Large intestine (tissue), 3 donors: Measurements from ENCODE around the gene PATZ1. TPM values are rescaled to one million over a fixed set of nuclear protein-coding genes. Genes with fewer than 3 reads are reported as not detected.

Source experiments
- DNase-seq, 2 donors: peaks; one replicate each; pipeline versions ENCODE4 v3.0.0 to v3.0.0-alpha.2; 2013
- H3K27ac ChIP-seq: one replicate; pipeline ENCODE4 v1.5.1; 2013; ENCODE audit warnings: low read length
- H3K27me3 ChIP-seq: 2 replicates; pipeline ENCODE4 v1.6.1; 2013; ENCODE audit warnings: low read length; ENCODE audit not compliant: control insufficient read depth, insufficient read depth
- H3K36me3 ChIP-seq: 2 replicates; pipeline ENCODE4 v1.6.1; 2013; ENCODE audit warnings: low read length; ENCODE audit not compliant: control insufficient read depth, insufficient read depth
- H3K4me1 ChIP-seq: one replicate; pipeline ENCODE4 v1.6.1; 2013; ENCODE audit warnings: low read length; ENCODE audit not compliant: control insufficient read depth, insufficient read depth
- H3K4me3 ChIP-seq: one replicate; pipeline ENCODE4 v1.5.1; 2013; ENCODE audit warnings: low read length
- H3K9me3 ChIP-seq: one replicate; pipeline ENCODE4 v1.6.1; 2013; ENCODE audit warnings: mild to moderate bottlenecking, low read depth, low read length, moderate library complexity; ENCODE audit not compliant: control insufficient read depth
- WGBS: methylation state at CpG from one replicate; pipeline ENCODE4 v1.1.5; 2013; ENCODE audit warnings: low lambda C conversion rate; ENCODE audit not compliant: insufficient coverage; 5-methylcytosine and 5-hydroxymethylcytosine counted together
- polyA plus RNA-seq: library from polyadenylated mRNA; unstranded; fragments of 120-200 nt; gene quantifications from one replicate; pipeline ENCODE4 v1.2.1, GENCODE V29; 2013

The PATZ1 gene
- polyA plus RNA-seq, 1 donor = 38.0 TPM

DNA sequence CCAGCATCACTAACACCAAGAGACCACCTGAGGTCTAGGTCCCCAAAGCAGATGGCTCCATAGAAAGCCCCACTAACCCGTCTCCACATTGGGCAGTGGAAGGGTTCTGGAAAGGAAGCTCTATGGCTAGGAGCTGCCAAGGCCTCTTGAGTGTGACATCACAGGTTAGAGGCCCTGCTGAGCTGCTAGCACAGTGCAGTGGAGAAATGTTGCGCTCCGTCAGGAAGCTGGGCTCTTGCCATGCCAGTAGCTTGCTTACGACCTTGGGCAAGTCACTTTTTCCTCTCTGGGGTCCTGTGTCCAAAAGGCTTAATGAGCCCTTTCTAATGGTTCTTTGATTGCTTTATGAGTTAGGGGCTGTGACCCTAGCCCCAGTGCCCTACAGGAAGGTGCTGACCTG lies 64.4 kb downstream of the PATZ1 start:
- no peaks in the 10 kb centered on the region for H3K9me3 ChIP-seq
- DNase-seq = no peak
- H3K27ac ChIP-seq = no peak overlapping the region
- no peak overlapping the region for H3K4me3 ChIP-seq
- H3K36me3 ChIP-seq = peaks cover 76% of the 10 kb centered on the region
- H3K27me3 ChIP-seq = no peaks in the 10 kb centered on the region
- no CpG with 5 or more reads among the region's 4 CpGs for WGBS
- H3K4me1 ChIP-seq = peaks cover 10% of the 10 kb centered on the region

DNA sequence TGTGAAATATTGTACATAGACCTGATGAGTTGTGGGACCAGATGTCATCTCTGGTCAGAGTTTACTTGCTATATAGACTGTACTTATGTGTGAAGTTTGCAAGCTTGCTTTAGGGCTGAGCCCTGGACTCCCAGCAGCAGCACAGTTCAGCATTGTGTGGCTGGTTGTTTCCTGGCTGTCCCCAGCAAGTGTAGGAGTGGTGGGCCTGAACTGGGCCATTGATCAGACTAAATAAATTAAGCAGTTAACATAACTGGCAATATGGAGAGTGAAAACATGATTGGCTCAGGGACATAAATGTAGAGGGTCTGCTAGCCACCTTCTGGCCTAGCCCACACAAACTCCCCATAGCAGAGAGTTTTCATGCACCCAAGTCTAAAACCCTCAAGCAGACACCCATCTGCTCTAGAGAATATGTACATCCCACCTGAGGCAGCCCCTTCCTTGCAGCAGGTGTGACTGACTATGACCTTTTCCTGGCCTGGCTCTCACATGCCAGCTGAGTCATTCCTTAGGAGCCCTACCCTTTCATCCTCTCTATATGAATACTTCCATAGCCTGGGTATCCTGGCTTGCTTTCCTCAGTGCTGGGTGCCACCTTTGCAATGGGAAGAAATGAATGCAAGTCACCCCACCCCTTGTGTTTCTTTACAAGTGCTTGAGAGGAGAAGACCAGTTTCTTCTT lies 66.2 kb downstream of the PATZ1 start:
- Histone ChIP-seq H3K27me3 (no peaks in the 10 kb centered on the region), H3K36me3 (peaks cover 70% of the 10 kb centered on the region), H3K4me1 (peaks cover 12% of the 10 kb centered on the region), H3K4me3 (no peak overlapping the region), H3K9me3 (no peaks in the 10 kb centered on the region), H3K27ac (no peak overlapping the region)
- DNase-seq = no peak

DNA sequence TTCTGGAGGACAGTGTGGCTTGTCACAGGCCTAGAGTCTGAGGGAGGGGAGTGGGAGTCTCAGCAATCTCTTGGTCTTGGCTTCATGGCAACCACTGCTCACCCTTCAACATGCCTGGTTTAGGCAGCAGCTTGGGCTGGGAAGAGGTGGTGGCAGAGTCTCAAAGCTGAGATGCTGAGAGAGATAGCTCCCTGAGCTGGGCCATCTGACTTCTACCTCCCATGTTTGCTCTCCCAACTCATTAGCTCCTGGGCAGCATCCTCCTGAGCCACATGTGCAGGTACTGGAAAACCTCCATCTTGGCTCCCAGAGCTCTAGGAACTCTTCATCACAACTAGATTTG lies 66.8 kb downstream of the PATZ1 start:
- no peak for DNase-seq
- Histone ChIP-seq H3K9me3 (no peaks in the 10 kb centered on the region), H3K27me3 (no peaks in the 10 kb centered on the region), H3K27ac (no peak overlapping the region), H3K36me3 (peaks cover 74% of the 10 kb centered on the region), H3K4me3 (no peak overlapping the region), H3K4me1 (peaks cover 14% of the 10 kb centered on the region)

DNA sequence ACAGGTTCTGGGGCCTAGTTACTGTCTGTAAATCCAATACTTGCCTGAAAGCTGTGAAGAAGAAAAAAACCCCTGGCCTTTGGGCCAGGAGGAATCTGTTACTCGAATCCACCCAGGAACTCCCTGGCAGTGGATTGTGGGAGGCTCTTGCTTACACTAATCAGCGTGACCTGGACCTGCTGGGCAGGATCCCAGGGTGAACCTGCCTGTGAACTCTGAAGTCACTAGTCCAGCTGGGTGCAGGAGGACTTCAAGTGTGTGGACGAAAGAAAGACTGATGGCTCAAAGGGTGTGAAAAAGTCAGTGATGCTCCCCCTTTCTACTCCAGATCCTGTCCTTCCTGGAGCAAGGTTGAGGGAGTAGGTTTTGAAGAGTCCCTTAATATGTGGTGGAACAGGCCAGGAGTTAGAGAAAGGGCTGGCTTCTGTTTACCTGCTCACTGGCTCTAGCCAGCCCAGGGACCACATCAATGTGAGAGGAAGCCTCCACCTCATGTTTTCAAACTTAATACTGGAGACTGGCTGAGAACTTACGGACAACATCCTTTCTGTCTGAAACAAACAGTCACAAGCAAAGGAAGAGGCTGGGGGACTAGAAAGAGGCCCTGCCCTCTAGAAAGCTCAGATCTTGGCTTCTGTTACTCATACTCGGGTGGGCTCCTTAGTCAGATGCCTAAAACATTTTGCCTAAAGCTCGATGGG lies 67.4 kb downstream of the PATZ1 start:
- peaks cover 76% of the 10 kb centered on the region for H3K36me3 ChIP-seq
- DNase-seq = no peak
- no peak overlapping the region for H3K27ac ChIP-seq
- no peak overlapping the region for H3K4me3 ChIP-seq
- H3K4me1 ChIP-seq = peaks cover 12% of the 10 kb centered on the region
- no CpG with 5 or more reads among the region's 6 CpGs for WGBS
- H3K27me3 ChIP-seq = no peaks in the 10 kb centered on the region
- H3K9me3 ChIP-seq = no peaks in the 10 kb centered on the region

DNA sequence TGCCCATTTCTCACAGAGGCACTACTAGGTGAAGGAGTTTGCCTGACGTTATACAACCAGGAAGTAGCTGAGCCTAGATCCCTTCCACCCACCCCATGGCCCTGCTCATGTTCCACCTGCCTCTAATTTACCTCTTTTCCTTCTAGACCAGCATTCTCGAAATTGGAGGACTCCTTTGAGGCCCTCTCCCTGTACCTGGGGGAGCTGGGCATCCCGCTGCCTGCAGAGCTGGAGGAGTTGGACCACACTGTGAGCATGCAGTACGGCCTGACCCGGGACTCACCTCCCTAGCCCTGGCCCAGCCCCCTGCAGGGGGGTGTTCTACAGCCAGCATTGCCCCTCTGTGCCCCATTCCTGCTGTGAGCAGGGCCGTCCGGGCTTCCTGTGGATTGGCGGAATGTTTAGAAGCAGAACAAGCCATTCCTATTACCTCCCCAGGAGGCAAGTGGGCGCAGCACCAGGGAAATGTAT lies 68.0 kb downstream of the PATZ1 start:
- H3K27me3 ChIP-seq = no peaks in the 10 kb centered on the region
- H3K27ac ChIP-seq = no peak overlapping the region
- peaks cover 78% of the 10 kb centered on the region for H3K36me3 ChIP-seq
- no CpG with 5 or more reads among the region's 9 CpGs for WGBS
- peaks cover 6% of the 10 kb centered on the region for H3K4me1 ChIP-seq
- no peak for DNase-seq
- H3K4me3 ChIP-seq = no peak overlapping the region
- H3K9me3 ChIP-seq = no peaks in the 10 kb centered on the region

DNA sequence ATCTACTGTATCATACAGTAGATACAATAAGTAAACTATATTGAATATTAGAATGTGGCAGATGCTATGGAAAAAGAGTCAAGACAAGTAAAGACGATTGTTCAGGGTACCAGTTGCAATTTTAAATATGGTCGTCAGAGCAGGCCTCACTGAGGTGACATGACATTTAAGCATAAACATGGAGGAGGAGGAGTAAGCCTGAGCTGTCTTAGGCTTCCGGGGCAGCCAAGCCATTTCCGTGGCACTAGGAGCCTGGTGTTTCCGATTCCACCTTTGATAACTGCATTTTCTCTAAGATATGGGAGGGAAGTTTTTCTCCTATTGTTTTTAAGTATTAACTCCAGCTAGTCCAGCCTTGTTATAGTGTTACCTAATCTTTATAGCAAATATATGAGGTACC lies 68.4 kb downstream of the PATZ1 start:
- Histone ChIP-seq H3K27me3 (no peaks in the 10 kb centered on the region), H3K4me1 (peaks cover 6% of the 10 kb centered on the region), H3K27ac (no peak overlapping the region), H3K36me3 (peaks cover 78% of the 10 kb centered on the region), H3K4me3 (no peak overlapping the region), H3K9me3 (no peaks in the 10 kb centered on the region)
- no peak for DNase-seq
- WGBS = no CpG with 5 or more reads among the region's 5 CpGs

DNA sequence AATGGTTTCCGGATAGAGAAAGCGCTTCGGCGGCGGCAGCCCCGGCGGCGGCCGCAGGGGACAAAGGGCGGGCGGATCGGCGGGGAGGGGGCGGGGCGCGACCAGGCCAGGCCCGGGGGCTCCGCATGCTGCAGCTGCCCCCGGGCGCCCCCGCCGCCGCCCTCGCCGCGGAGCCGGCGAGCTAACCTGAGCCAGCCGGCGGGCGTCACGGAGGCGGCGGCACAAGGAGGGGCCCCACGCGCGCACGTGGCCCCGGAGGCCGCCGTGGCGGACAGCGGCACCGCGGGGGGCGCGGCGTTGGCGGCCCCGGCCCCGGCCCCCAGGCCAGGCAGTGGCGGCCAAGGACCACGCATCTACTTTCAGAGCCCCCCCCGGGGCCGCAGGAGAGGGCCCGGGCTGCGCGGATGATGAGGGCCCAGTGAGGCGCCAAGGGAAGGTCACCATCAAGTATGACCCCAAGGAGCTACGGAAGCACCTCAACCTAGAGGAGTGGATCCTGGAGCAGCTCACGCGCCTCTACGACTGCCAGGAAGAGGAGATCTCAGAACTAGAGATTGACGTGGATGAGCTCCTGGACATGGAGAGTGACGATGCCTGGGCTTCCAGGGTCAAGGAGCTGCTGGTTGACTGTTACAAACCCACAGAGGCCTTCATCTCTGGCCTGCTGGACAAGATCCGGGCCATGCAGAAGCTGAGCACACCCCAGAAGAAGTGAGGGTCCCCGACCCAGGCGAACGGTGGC lies 69.5 kb downstream of the PATZ1 start:
- Histone ChIP-seq H3K36me3 (peaks cover 75% of the 10 kb centered on the region), H3K27me3 (no peaks in the 10 kb centered on the region), H3K27ac (no peak overlapping the region), H3K9me3 (no peaks in the 10 kb centered on the region), H3K4me1 (peaks cover 9% of the 10 kb centered on the region), H3K4me3 (no peak overlapping the region)
- no CpG with 5 or more reads among the region's 69 CpGs for WGBS
- DNase-seq = no peak

Other genes starting within 250 kb of the PATZ1 start
- 52.7 TPM for gene SELENOM, start 238.8 kb downstream of the PATZ1 start, polyA plus RNA-seq
- gene INPP5J, start 223.4 kb downstream of the PATZ1 start, polyA plus RNA-seq = 15.1 TPM
- gene PLA2G3, start 205.8 kb downstream of the PATZ1 start, polyA plus RNA-seq = 0.01 TPM
- 51.8 TPM for gene RNF185, start 186.2 kb downstream of the PATZ1 start, polyA plus RNA-seq
- gene LIMK2, start 134.0 kb downstream of the PATZ1 start, polyA plus RNA-seq = 52.7 TPM
- 13.9 TPM for gene PIK3IP1, start 53.9 kb downstream of the PATZ1 start, polyA plus RNA-seq
- 55.7 TPM for gene DRG1, start 53.3 kb upstream of the PATZ1 start, polyA plus RNA-seq
- gene EIF4ENIF1, start 143.5 kb upstream of the PATZ1 start, polyA plus RNA-seq = 27.7 TPM
- gene SFI1, start 150.2 kb upstream of the PATZ1 start, polyA plus RNA-seq = 83.1 TPM